GM10847 (cell line): ENCODE measurements around the gene OOSP3.

Experiments
- POLR2A ChIP-seq: IDR thresholded peaks from 2 replicates; pipeline ENCODE4 v1.6.1; 2011; ENCODE audit not compliant: insufficient read length; ENCODE audit errors: extremely low read depth

OOSP3 gene

DNA sequence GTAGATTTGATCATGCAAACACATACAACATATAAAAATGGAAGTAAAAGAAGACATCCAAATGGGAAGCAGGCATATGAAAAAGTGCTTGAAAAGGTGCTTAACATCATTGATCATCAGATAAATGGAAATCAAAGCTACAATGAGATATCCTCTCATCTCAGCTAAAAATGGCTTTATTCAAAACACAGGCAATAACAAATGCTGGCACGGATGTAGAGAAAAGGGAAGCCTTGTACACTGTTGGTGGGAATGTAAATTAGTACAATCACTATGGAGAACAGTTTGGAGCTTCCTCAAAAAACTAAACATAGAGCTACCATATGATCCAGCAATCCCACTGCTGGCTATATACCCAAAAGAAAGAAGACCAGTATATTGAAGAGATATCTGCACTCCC, 11.7 kb upstream of the OOSP3 start:
- no peak for TF ChIP-seq POLR2A

DNA sequence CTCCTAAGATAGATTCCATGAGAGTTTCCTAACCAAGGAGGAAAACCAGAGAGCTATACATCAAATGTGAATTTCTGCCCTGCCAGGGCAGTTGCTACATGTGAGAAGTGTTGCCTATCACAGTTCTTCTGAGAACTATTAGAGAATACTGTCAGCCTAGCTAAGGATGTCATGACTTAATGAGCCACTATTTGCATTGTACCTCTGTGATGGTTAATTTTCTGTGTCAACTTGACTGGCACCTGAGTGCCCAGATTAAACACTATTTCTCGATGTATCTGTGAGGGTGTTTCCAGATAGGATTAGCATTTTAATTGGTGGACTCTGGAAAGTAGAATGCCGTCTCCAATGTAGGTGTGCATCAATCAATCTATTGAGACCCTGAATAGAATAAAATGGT, 10.6 kb upstream of the OOSP3 start:
- no peak for TF ChIP-seq POLR2A

DNA sequence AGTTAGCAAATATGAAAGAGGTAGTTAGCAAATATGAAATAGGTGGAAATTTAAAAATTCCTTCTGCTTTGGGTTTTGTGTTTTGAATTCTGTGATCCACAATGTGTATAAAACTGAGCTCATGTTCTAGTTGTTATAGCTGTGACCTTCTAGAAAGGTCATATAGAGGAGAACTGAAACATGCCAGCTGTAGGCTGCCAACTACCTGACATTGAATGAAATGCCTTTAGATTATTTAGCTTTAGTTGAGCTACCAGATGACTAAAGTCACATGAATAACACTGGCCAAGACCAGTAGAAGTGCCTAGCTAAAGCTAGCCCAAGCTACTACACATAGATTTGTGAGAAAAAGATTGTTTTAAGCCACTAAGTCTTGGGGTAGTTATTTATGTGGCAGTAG, 6.5 kb upstream of the OOSP3 start:
- TF ChIP-seq POLR2A: no peak

DNA sequence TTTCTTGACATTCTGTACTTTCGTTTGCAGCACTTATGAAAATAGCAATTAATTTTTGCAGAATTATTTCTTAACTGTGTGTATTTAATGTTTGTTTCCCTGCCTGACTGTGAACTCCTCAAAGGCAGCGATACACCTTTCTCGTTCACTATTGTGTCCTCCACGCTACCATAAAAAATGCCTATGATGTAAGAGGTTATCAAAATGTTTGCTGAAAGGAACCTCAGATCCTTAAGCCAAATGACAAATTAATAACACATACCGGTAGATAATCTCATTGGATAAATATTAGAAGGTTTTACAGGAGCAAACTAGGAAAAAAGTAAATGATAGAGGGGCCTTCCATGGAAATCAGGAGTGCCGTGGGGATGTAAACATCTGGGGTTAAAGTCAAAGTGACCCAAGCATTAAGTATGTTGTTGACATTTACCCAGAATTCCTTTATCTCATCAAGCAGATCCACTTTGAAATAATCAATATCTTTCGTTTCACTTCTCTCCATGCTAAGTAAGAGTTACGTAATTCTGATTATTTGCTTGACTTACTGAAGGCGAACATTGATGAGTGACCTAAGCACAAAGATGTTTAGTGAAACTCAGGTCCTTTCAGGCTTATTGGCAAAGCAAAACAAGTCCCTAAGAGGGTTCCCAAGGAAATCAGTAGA, 2.6 kb upstream of the OOSP3 start:
- no peak for TF ChIP-seq POLR2A

DNA sequence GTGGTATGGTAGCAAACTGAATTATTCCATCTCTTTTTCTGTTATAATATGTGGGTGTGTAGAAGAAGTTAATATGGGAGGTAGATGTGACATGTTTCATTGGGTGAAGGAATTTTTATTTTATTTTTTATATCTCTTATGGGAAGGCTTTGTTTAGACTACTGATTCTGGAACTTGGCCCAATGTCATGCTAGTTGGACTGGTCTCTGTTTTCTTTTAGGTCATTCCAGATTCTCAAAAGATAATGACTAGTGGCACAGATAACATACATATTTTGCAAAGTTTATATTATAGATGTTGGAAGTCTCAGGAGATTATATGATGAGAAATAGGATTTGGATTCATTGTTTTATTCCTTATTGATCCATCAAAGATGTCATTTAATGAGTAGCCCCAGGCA, 1.3 kb upstream of the OOSP3 start:
- TF ChIP-seq POLR2A: no peak

DNA sequence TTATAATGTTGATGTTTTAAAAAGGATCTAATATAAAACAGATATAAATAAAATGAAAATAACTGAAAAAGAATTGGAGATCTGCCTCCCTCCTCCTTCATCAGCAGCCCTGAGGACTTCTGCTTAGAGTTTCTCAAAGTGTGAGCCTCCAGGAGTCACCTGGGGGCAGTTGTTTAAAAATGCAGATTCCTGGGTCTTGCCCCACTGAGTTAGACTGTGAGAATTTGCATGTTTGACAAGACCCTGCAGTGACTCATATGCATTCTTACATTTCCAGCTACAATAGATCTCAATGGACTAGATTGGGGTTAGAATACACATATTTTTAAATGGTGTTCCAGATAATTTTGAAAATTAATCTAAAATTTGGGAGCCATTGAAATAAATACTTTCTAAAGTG, 798 bp upstream of the OOSP3 start:
- no peak for TF ChIP-seq POLR2A

DNA sequence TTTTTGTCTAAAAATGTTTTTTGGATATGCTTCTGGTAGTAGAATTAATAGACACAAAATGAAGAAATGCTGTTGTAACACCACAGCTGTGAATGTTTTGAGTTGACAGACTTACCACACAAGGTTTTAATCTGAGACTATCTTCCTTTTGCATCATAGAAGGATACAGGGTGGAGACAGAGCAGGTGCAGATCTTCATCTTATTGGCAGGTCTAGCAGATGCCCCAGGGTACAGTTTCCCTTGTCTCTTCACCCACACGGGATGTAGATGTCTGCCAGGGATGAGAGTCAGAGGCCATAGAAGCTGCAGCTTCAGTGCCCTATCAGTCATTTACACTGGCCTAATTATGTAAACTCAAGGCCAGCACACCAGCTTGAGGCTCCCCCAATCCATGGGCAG, 985 bp downstream of the OOSP3 start:
- no peak for TF ChIP-seq POLR2A

DNA sequence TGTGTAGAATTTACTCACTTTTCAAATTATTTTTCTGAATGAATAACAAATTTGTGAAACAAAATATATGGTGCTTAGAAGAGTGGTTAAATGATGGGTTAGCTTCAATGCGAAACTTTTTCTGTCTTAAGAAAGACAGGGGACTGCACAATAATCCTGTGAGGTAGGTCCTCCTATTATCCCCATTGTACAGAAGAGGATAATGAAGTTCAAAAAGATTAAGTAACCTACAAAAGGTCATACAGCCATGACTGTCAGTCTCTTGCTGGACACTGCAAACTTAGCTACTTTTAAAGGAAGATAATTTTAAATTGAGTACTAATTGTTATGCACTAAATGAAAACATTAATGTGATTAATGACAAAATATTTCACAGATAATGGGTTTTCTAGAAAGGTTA, 5.0 kb downstream of the OOSP3 start:
- TF ChIP-seq POLR2A: no peak

DNA sequence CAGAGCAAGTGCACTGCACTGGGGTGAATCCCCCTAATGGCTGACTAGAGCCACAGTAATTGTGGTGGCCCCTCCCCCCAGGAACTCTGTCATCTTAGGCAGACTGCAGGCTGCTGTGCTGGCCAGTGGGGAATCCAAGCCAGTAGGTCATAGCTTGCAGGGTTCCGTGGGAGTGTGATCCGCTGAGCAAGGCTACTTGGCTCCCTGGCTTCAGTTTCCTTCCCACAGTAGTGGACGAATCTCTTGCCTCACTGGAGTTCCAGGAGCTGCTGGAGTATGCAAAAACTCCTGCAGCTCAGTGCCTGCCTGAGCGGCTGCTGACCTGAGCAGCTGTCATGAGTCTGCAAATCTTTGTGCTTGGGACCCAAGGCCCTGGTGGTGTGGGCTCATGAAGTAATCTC, 13.2 kb downstream of the OOSP3 start:
- TF ChIP-seq POLR2A: no peak

DNA sequence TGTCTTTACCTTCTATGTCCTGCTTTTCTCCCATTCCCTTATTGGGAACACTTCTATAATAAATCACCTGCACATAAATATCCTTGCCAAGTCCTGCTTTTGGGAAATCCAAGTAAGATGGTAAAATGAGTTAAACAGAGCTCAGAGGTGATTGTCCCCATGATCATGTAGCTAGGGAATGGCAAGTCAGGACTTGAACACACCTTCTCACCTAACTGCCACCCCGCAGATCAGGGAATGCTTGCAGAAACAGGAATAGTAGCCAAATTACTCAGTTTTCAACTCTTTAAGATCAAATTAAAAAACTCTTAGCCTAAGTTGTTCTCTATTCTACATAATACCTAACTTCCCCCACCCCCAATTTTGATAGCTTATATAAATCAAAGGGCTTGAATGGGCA, 16.0 kb downstream of the OOSP3 start:
- TF ChIP-seq POLR2A: no peak

DNA sequence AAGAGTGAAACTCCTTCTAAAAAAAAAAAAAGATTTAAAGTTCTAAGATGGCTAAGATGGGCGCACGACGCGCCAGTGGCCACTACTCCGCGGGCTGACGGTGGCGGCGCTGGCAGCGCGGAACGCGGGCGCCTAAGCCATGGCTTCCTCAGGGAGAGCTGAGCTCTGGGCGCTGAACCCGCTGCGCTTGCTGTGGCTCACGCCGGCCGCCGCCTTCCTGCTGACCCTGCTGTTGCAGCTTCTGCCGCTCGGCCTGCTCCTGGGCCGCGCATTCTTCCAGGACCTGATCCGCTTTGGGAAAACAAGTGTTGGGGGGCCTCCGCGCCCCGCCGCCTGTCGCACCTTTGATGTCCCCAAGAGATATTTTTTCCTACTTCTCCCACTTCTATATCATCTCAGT, 19.5 kb downstream of the OOSP3 start:
- TF ChIP-seq POLR2A: no peak

DNA sequence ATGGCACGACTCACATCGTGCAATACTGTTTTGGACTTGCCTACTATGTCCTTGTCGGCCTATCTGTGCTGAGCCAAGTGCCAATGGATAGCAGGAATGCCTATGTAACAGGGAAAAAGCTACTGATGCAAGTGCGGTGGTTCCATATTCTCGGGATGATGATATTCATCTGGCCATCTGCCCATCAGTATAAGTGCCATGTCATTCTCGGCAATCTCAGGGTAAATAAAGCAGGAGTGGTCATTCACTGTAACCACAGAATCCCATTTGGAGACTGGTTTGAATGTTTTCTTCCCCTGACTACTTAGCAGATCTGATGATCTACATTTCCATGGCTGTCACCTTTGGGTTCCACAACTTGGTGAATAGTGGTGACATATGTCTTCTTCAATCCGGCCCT, 20.1 kb downstream of the OOSP3 start:
- no peak for TF ChIP-seq POLR2A

DNA sequence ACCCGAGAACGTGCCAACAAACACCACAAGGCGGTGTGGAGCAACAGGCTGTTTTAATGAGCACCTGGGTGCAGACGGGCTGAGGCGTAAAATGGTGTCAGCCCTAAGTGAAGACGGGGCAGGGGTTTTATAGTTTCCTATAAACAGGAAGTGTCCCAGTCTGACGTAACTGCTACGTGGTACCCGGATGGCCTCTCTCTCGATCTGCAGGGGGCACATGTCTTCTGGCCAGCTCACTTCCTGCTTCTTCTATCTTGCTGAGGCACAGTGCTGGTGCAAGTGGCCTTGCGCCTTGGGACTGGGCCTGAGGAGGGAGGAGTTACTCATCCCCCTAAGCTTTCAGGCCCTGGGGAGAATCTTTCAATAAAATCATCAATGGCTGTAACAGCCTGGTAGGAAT, 20.9 kb downstream of the OOSP3 start:
- TF ChIP-seq POLR2A: no peak

DNA sequence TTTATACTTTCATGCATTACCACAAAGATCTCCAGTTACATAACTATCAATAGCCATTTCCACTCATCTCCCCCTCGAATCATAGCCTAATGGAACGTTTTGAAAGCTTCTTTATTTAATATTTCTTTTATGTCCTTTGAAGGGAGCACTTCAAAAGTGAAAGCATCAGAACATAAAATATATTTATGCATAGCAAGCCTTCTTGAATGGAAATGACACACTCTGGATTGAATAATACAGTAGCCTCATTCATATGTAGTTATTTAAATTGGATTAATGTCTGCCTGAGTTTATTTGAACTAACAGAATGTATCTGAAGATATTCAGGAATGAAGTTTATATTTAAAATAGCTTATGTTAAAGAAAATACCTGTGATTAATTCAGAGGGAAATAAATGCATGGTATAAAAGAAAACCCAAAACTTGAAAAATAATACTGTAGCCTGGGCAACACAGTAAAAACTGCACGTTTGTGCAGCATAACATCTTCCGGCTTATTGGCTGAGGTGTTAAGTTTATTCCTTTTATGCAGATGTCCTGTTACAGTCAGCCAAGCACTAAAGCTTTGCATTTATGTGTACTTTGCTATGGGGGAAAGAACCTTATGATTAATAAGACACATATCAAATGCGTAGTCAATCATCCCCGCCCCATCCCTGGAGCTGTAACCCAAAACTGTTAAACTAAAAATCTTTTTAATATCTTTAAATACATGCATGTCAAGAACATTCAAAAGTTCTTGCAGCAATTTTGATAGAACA, 22.0 kb downstream of the OOSP3 start:
- TF ChIP-seq POLR2A: no peak

DNA sequence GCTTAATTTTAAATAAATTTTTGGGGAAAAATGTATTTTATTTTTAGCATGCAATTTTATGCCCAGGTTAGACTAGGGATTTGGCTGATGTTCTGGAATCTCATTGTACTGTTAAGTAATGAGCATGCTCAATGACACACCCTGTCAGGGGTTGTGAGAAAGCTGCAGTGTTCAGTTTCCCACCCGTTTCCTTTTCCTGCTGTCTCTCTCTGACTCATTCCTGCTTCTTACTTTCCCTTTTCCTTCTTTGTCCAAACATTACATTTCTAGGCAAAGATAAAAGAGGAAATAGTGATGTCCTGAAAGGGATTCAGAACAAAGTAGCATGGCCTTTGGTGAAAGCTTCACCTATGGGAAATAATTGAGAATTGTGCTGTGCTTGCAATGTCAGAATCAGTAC, 22.7 kb downstream of the OOSP3 start:
- no peak for TF ChIP-seq POLR2A

DNA sequence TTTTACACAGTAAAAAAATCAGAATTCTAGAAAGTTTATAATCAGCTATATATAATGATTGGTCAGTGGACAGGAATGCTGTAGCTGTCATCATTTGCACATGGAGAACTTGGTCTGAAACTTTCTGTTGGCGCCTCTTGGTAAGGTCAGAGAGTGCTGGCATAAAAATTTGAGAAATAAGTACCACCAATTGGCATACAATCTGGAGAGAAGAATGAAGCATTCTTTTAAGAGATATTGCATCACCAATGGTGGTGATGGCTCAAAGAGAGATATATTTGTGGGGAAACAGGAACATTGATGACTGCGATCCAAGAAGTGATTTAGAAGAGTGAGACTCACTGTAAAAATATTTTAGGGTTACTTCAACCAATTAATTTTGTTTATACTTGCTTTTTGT, 39.9 kb downstream of the OOSP3 start:
- no peak for TF ChIP-seq POLR2A
